ENCODE results near the gene GRB14.
"Not testable (repeated sequence)": the region's sequence is repeated elsewhere in the genome, so short reads cannot be mapped to it uniquely, and the experiment has no call there.

GRB14 gene

GRCh38 chr2:164495491-164496223 lies 125.6 kb downstream of the GRB14 start:
- DNase-seq (ENCODE audit: low spot score) = no peak

GRCh38 chr2:164485541-164485940 lies 135.7 kb downstream of the GRB14 start:
- no peak for DNase-seq (ENCODE audit: low spot score)

DNA sequence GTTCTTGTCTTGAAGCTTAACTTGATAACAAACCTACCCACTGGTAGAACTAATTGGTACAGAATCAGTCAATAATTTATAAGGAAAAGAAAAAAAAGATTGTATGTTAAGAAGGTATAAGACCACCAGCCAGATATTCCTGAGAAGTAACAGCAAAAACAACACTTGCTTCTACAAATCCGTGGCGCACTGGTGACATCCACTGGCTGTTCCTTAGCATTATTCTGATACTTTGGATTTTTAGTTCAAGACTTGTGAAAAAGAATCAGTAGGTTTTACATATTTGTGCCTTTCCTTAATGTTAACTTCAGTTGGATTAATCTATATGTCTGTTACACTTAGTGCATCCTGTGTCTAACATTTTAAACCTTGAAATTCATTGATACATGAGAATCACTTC lies 141.8 kb downstream of the GRB14 start:
- no peak for DNase-seq (ENCODE audit: low spot score)

DNA sequence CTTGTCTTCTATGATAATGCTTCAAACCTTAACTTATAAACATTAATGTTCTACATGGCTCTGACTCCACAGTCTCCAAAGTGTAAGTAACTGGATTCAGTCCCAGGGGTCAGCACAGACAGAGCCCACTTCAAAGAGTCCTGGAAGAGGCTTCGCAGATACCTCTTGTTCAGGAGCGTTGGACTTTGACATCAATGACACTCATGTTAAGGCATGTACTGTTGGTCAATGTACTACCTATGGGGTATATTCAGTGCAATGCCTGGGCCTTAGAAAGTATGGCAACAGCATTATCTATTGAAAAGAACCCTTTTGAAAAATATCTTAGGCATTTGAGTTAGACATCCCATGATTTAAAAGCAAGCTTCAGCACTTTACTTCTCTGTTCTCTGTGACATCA lies 143.1 kb downstream of the GRB14 start:
- no peak for DNase-seq (ENCODE audit: low spot score)

- DNase-seq (ENCODE audit: low spot score) = no peak
Measured at GRCh38 chr2:164474873-164475272, 146.4 kb downstream of the GRB14 start.

GRCh38 chr2:164473021-164473420 lies 148.3 kb downstream of the GRB14 start:
- no peak for DNase-seq (ENCODE audit: low spot score)

- not testable (repeated sequence) for DNase-seq (ENCODE audit: low spot score)
Measured at GRCh38 chr2:164465047-164465446, 156.2 kb downstream of the GRB14 start.

GRCh38 chr2:164464376-164464775 lies 156.9 kb downstream of the GRB14 start:
- DNase-seq (ENCODE audit: low spot score) = no peak

GRCh38 chr2:164458792-164459191 lies 162.5 kb downstream of the GRB14 start:
- no peak for DNase-seq (ENCODE audit: low spot score)

DNA sequence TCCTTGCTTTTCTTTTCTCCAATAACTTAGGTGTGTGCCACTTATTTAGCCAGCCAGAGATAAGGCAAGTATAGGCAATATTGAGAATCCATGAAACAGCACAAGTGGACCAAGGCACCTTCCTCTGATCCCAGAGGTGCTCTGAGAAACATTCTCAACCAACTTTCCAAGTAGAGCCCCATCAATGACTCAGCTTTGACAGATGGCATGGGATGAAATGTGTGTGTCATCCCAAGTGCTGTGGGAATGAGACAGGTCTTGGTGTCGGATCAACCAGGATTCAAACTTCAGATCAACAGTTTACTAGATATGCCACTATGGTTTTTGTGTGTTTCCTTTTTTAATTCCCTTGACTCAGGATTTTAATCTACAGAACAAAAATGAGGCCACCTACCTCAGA lies 164.0 kb downstream of the GRB14 start:
- no peak for DNase-seq (ENCODE audit: low spot score)

DNA sequence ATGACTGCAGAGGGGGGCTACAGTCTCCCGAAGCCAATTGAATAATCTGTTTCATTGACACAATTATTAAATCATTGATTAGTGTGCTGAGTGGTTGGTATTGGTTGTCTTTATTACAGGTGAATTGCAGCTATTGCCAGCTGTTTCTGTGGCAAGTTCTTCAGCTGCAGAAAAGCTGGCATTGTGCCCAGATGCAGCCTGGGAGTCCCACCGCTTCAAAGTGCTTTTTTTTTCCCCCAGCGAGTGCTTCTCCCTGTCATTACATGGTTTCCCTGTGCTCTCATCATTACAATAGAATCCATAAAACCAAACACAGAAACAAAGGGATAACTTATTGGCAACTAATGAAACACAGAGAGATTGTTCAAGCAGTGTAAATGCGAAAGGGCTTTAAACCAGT lies 164.7 kb downstream of the GRB14 start:
- no peak for DNase-seq (ENCODE audit: low spot score)

- DNase-seq (ENCODE audit: low spot score) = no peak
Measured at GRCh38 chr2:164453656-164454305, 167.5 kb downstream of the GRB14 start.

DNA sequence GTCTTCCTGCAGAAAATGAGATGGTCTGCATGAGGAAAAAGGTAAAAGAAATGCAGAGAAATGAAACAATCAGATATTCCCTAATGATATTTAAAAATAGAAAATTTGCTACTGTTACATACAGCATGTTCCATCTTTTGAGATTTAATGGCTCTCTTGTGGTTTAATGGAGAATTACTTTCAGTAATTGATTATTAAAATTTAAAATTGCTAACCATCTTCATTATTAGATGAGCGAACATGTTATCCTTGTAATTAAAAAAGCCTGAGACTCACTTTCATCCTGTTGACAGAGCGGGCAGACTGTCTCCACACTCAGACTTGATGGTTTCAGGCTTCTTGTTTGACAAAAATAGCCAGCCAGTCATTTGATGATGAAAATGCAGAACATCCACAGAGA lies 171.0 kb downstream of the GRB14 start:
- no peak for DNase-seq (ENCODE audit: low spot score)

GRCh38 chr2:164449706-164450105 lies 171.6 kb downstream of the GRB14 start:
- DNase-seq (ENCODE audit: low spot score) = no peak

- DNase-seq (ENCODE audit: low spot score) = no peak
Measured at GRCh38 chr2:164447660-164448059, 173.6 kb downstream of the GRB14 start.
